Measurements from ENCODE around the gene GUCA2B.

GUCA2B gene

DNA sequence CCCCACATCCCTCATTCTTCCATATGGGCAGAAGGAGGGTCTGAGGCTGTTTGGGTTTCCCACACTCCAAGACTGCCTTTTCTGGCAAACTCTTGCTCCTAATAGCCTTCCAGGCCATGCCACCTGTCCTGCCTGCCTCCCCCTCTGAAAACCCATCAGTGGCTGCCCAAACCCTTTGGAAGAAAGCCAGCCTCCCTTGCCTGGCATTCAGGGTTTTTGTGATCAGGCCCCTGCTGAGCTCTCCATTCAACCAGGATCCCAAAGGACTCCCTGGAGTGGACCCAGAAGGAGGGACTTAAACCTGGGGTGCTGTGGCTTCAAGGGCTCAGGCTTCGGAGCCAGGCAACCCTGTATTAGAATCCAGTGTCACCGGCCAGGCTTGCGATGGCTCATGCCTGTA is 15.6 kb downstream of the GUCA2B start:
- DNase-seq: no peak

DNA sequence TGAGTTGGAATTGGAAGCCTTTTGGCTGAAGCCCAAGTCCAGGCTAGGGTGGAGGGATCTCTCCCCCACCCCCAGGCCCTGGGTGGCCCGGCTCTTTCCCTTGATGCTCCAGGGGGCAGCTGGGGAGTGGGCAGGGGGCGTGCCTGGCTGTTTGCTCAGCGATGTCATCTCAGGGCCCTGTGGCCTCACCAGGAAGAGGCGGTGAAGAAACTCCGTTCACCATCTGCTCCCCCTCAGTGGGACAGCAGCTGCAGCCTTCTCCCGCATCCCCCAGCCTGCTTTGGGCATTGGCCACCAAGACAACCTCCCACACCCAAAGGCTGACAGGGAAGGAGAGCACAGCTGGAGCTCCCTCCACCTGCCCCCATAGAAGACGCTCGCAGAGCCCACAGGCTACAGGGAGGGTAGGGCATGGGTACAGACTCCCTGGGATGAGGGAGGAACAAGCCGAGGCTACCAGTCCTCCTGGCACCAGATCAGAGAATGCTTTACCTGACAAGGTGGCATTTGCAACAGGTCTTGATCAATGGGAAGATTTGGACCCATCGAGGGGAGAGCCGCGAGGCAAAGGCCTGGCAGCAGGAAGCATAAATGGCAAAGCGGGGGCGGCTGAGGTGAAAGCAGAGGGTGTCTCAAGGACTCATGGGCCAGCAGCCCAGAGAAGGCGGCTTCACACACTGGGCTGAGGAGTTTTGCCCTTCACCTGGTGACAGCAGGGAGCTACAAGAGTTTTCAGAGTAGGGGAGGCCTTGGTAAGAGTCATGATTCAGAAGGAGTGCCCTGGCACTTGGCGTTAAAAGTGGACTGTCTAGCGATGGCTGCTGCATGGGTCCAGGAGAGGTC is 17.8 kb downstream of the GUCA2B start:
- no peak for DNase-seq

DNA sequence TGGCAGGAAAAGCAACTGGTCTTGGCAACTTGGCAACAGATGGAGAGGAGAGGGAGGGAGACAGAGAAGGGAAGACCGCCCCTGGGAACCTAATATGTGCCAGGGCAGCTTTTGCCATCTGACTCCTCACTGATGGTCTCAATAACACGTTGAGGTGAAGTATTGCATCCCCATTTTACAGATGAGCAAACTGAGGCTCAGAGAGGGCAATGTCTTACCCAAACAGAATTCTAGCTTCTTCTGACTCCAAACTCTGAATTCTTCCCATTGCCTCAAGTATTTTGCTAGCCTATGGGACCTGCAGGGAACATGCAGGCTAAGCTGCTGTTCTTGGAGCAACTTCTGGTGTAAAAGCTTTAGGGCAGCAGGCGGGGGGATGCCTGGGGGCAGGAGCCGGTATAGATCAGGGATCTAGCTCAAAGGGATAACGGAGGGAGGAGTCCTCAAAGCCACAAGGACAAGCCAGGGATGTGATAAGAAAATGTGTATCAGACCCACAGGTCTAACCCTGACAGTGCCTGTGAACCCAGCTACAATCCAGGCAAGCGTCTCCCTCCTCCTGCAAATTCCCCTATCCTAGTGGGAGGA is 18.6 kb downstream of the GUCA2B start:
- no peak for DNase-seq

DNA sequence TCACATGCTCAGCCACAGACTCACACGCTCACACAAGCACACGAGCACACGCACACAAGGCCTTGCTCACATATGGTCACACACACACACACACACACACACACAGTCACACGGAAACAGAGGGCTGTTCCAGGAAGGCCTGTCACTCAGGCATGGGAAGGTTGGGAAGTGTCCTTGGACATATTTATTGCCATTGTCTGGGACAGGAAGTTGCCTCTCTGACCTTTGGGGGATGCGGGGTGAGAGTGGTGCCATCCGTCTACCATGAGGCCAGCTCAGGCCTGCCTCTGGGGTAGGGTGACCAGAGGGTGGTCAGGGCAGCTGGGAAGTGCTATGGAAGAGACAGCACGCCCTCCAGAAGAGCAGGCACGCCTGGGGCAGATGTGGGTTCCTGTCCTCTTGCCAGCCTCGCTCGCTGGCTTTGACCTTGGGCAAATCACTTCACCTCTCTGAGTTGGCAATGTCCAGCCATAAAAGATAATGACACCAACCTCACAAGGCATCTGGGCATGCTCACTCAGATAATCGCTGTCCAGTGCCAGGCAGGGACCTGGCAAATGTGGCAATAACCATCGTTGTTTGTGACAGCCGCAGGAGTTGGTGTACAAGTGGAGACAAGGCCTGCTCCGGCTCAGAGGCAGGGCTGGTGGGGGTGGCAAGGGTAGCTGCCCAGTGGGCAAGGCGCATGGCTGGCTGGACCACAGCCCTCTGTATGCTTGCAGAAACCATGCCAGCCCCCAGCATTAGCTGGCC is 19.3 kb downstream of the GUCA2B start:
- no peak for DNase-seq

DNA sequence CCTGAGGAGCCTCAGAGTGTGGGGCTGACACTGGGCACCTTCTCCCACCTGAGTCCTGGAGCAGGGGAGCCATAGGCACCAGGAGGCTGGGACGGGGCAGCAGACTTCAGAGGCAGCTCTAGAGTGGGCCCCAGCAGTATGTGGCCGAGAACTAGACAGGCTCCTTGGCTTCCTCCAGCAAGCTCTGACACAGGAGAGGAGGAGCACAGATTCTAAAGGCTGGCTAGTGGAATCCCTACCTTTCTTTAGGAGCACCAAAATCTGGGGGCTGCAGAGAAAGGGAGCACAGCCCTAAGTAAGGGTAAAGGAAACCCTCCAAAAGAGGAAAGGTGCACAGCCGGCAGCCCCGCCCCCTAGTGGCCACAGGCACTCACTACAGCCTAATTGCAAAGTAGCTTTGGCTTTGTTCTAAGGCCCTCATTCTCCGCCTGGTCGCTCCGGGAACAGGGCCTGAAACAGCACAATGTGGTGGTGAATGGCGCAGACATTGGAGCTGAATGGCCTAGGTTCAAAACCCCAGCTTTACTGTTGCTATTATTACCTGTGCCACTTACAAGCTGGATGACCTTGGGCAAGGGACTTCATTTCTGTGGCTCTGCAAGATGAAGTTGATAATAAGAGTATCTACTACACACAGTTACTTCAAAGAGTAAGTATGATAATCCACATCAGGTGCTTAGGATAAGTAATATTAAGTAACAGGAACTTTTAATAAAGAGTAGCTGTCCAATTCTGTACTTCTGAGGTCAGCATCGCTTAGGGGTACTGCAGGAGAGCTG is 20.1 kb downstream of the GUCA2B start:
- DNase-seq: peak; percentile 58

DNA sequence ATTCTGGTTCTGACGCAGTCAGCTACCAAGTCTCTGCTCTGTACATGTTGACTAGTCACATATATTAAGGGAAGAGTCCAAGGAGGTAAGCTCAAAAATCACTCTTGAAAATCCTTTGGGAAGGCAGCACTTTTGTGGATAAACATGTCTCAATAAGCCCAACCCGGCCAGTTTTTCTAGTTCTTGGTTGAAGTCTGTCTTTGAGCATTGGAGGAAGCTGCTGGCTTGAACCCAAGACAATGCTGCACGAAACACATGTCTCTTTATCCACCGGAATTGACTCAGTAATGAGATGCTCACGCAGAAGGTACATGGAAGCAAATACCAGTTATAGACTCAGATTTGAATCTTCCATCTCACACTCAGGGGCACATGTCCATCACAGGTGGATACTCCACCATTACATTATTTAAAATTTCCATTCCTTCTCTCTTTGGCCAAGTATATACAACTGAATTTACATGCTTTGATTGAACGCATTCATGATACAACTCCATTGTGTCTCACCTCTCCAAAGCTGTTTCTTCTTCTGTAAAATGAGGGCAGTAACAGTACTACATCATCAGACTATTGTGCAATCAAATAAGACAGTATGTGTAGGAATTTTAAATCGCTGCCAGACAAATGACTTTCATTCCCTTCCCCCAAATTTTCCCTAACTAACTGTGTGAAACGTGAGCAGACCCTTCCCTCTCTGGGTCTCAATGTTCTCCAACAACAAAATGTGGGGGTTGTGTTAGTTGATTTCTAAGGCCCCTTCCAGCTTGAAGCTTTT is 20.9 kb downstream of the GUCA2B start:
- DNase-seq: no peak

DNA sequence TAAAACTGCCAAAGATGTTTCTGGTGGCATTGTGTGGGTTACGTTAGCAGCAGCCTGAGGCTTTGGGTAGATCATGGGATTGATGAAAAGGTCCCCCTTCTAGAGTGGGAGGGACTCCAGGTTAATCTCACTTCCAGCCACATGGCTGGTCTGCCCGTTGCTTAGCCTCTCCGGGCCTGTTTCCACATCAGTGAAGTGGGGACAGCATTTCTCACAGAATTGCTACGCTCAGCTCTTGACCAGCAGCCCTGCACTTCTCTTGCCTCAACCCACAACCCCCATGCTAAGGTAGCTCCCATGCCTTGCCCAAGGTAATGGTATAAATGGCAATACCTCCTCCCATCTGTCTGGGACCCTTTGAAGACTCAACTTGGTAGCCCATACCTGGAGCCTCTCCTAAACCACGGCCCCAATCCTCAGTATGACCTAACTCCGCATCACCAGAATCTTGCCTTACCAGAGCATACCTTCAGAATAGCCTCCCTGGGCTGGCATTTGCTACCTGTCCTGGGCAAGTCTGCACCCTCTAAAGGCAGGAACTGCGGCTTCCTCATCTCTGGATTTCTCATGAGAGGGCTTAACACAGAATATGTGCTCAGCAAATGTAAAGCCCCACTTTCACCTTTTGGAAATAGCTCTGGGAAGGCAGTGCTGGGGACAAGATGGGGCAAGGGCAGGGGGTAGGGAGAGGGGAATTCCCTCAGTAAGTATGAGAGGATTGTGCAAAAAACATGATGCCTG is 22.3 kb downstream of the GUCA2B start:
- DNase-seq: no peak

DNA sequence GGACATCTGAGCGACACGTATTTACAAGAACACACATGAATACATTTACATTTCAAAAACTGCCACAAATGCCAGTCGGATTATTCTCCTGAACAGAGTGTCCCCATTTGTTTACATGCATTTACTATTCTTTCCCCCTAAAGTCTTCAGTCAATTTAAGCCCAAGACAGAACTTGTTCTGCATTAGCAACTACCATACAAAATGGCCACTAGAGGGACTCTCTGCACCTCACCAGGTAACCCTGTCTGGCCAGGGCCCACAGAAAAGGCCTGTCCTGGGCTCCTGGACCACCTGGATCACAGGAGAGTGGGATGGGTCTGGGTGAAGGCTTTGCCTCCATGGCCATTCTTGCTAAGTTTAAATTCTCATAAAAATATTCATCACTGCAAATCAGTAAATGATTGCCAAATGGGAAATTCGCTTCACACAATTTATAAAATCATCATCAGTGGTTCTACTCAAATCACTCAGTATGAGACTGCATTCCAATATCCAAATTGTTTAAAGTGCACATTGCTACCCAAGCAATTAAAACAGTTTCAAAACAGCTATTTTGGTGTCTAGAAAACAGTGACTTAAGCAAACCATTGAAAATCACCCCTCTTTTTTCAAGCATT is 23.8 kb downstream of the GUCA2B start:
- DNase-seq: no peak

DNA sequence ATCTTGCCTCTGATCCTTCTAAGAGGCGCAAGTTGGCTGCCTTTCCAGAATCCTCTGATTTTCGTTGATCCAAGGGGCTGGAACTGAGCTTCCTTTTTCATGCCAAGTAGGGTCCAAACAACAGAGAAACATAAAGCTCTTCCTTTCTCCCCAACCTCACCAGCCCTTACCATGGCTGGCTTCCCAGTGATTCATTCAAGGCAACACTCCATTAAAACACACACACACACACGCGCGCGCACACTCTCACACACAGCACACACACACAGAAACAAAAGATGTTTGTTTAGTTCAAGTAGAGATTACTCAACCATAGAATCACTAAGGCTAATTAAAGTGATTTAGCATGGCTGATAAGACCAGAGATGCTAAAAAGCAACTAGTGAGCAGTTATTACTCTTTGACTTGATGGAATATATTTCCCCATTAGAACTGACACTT is 24.4 kb downstream of the GUCA2B start:
- no peak for DNase-seq

DNA sequence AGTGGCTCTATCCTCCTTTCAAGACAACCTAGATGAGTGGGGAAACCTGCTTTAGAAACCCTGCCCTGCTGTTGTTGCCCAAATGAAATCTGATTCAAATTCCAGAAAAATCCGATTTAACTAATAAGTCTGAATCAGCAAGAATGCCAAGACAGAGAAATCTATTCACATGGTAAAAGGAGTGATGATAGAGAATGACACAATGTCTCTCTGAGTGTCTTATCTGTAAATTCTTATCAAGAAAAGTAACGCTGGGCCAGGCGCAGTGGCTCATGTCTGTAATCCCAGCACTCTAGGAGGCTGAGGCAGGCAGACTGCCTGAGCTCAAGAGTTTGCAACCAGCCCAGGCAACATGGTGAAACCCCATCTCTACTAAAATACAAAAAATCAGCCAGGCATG is 25.0 kb downstream of the GUCA2B start:
- DNase-seq: no peak

DNA sequence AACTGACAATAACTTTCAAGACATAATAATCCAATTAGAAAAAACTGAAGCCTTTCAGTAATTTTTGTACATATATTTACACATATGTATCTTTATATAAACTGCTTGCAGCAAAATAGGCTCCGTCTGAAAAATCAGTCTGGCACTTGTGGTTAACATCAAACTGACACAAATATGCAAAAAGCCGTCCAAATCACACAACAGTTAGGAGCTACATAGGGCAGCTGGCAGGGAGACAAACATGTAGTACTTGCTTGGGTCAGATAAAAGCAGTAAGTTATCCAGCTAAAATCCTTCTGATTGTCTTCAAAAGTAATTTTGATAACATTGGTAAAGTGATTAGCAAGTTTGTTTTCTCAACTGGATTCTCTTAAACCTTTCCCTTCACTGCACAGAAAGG is 26.1 kb downstream of the GUCA2B start:
- DNase-seq: no peak

DNA sequence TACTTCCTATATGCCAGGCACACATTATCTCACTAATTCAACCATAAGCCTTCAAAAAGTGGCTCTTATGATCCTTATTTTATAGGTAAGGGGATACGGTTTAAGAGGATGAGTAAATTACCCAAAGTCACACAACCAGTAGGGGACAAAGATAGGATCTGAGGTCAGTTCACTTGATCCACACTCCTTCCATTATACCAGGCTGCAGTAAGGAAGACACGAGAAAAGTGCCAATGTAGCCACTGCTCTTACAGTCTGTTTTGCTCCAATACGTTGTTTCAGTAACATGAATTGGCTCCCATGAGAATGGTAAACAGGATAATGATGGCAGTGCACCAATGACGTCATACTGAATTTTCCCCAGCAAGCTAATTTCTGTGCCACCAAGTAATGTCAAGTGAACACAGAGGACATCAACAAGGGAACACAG is 26.7 kb downstream of the GUCA2B start:
- no peak for DNase-seq

DNA sequence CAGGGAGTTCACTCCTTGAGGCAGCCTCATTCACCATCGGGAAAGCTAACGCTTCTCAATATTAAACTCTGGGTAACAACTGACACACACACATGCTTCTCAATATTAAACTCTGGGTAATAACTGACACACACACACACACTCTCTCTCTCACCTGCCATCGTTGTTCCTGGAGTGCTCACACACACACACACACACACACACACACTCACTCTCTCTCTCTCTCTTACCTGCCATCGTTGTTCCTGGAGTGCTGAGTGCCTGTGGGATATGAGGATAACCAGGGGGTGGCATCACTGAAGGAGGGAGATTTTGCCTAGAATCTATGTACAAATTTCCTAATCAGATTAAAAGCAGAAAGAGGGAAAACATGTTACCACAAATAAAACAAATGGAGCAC is 28.5 kb downstream of the GUCA2B start:
- DNase-seq: no peak

DNA sequence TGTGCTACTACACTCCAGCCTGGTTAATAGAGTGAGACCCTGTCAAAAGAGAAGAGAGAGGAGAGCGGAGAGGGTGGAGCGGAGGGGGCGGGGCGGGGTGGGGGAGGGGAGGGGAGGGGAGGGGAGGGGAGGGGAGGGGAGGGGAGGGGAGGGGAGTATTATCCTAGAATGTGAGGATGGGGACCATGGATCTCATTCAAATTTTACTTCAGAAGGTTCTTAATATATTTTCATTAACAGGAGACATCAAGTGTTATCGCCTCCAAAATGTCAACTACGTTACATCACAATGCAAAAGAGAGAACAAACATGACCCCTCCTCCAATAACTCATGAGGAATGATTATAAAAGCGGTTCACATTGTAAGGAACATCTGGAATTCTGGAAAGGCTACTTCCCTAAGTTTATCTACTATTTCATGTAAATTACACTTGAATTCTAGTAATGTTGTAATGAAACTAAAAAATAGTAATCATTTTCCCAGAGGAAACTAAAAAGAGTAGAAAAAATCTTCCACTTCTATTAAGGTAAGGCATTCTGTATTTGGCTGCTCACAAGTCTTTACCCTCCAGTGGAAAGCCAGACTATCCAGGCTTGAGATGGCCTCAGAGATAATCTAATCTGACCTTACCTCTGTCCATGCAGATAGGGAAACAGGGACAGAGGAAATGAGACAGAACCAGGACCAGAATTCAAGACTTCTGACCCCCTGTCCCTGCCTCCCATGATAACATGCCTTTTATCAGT is 30.2 kb downstream of the GUCA2B start:
- DNase-seq: no peak

DNA sequence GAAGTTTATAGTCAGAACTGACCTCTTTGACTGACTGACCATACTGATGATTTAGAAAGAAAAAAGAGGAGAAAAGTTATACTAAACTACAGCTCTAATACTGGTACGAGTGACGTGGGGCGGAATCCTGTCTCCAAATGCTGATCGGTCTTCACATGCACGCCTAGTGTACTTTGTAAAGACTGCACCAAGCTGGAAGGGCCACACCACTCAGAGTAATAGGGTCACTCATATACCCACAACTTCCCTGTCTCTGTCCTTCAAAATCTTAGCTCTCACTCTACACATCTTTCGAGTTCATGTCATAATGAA is 30.7 kb downstream of the GUCA2B start:
- DNase-seq: no peak

DNA sequence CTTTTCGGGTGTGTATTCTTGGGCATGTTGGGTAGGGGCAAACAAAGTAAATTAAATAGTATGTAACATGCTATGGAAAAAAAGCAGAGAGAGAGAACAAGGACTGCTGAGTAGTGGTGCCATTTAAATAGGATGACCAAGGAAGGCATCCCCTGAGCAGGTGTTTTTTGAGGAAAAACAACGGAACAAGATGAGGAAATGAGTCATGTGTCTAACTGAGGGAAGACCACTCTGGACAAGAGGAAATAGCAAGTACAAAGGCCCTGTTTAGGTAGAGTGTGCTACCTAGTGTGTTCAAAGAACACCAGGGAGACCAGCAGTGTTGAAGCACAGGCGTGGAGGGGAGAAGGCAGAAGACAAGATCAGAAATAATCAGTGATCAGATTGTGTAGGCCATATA is 31.4 kb downstream of the GUCA2B start:
- no peak for DNase-seq

DNA sequence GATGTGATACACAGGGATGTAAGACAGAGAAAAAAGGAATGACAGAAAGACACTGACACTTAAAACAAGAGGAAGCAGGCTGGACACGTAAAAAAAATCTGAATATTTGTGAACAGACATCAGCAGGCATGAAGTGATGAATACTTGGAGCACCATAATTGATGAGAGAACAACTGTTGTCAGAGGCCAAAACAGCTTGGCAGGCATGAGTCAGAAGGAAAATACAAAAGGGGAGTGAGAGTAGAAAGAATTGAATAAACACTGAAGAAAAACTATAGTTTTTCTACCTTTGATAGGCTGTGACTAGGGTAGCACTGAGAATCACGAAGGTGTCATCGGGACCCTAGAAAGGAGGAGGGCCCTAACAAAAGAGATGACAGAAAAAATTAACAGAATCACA is 32.9 kb downstream of the GUCA2B start:
- no peak for DNase-seq

DNA sequence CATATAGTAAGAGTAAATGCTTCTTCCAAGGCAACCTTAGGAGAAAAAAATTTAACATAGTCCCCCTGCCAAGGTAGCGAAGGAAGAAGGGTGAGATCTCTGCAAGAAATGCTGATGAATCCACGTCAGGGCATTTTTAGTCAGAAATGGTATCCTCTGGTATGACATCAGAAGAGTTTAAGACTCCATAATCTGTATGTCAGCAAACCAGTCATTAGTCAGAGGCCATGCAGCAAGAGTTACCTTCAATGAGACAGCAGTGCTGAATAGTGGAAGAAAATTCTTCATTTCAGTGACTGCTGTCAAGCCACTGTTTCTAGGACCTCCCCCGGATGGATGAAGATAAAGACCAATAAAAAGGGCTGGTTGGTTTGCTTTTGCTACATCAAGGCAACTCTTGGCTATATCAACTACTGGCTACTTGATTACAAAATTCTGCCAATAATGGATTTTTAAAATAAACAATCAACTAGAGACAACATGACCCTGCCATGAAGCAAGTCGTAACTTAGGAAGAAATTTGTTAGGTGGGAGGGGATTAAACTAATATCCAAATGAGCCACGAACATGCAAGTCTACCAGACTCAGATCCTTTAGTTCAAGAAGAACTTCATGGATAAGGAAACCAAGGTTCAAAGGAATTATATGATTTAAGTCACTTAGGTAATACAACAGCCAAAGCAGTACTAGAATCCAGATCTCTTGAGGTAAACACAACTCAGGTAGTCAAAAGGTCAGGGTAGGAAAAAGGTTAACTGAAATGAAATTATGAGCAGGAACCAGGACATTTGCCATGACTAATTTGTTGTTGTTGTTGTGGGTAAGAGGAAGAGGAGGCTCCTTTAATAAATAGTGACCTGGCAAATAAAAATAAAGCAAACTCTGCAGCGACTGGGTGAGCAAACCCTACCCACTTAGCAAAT is 37.0 kb downstream of the GUCA2B start:
- no peak for DNase-seq

DNA sequence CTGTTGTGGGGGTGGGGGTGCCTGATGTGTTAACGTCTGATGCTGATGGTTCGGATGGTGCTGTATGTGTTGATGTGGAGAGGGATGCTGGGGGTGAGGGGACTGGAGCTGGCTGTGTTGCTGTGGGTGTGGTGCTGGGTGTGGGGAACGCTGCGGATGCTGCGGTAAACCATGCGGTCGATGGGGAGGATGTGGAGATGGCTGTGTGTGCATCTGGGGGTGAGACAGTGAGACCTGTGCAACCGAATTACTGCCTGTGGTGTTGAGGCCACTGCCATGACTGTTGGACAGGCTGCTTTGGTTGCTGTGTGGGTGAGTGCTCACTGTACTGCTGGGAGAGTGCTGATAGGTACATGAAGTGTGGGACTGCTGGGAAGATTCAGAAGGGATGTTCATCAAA is 38.1 kb downstream of the GUCA2B start:
- DNase-seq: no peak

Measured in activated CD4-positive, alpha-beta T cell treated with anti-CD3 and anti-CD28 coated beads for 1 hour (primary cell).